Astrocyte (in vitro differentiated cells and primary cell): ENCODE data around the gene PTPRN2. TPM values are rescaled to one million over a fixed set of nuclear protein-coding genes. Genes with fewer than 3 reads are reported as not detected.

ENCODE experiments used
- DNase-seq: peaks from one replicate; pipeline ENCODE4 v3.0.0-alpha.2; 2010; ENCODE audit warnings: low read depth
- FAIRE-seq: peaks from 2 replicates; lab custom pipeline; 2011; peaks lifted over from hg19 to GRCh38; lab: Jason Lieb, UNC
- H2AFZ ChIP-seq: 2 replicates; pipeline ENCODE4 v1.6.0; 2012; ENCODE audit warnings: low read depth, low read length, inconsistent platforms
- H3K27ac ChIP-seq: 2 replicates; pipeline ENCODE4 v1.5.1; 2011; ENCODE audit warnings: low read depth, low read length, inconsistent platforms
- H3K27me3 ChIP-seq: 2 replicates; pipeline ENCODE4 v1.6.0; 2011; ENCODE audit warnings: low read length, inconsistent platforms; ENCODE audit not compliant: insufficient read depth
- H3K36me3 ChIP-seq: 2 replicates; pipeline ENCODE4 v1.5.1; 2011; ENCODE audit warnings: low read length, inconsistent platforms; ENCODE audit not compliant: insufficient read depth
- H3K4me1 ChIP-seq: 2 replicates; pipeline ENCODE4 v1.5.1; 2011; ENCODE audit warnings: low read length, inconsistent platforms; ENCODE audit not compliant: insufficient read depth
- H3K4me2 ChIP-seq: 2 replicates; pipeline ENCODE4 v1.6.0; 2012; ENCODE audit warnings: low read length, inconsistent platforms
- H3K4me3 ChIP-seq: 2 replicates; pipeline ENCODE4 v1.5.1; 2011; ENCODE audit warnings: low read depth, mild to moderate bottlenecking, low read length, inconsistent platforms; ENCODE audit not compliant: insufficient read depth
- H3K79me2 ChIP-seq: 2 replicates; pipeline ENCODE4 v1.6.0; 2012; ENCODE audit warnings: mild to moderate bottlenecking, low read length, inconsistent platforms; ENCODE audit not compliant: insufficient read depth
- H3K9ac ChIP-seq: 2 replicates; pipeline ENCODE4 v1.6.0; 2012; ENCODE audit warnings: mild to moderate bottlenecking, low read length, inconsistent platforms
- H3K9me3 ChIP-seq: 2 replicates; pipeline ENCODE4 v1.5.1; 2012; ENCODE audit warnings: low read depth, mild to moderate bottlenecking, low read length, inconsistent platforms; ENCODE audit not compliant: insufficient read depth
- H4K20me1 ChIP-seq: 2 replicates; pipeline ENCODE4 v1.6.0; 2012; ENCODE audit warnings: low read length, inconsistent platforms; ENCODE audit not compliant: insufficient read depth
- H3K27ac Mint-ChIP-seq: one replicate; pipeline ENCODE4 v1.8.0; 2021; ENCODE audit warnings: mild to moderate bottlenecking, mixed read lengths; ENCODE audit not compliant: unreplicated experiment
- H3K27me3 Mint-ChIP-seq: one replicate; pipeline ENCODE4 v1.8.0; 2021; ENCODE audit warnings: low read depth, mixed read lengths; ENCODE audit not compliant: unreplicated experiment
- H3K36me3 Mint-ChIP-seq: one replicate; pipeline ENCODE4 v1.8.0; 2021; ENCODE audit warnings: low read depth, mixed read lengths; ENCODE audit not compliant: unreplicated experiment
- H3K4me1 Mint-ChIP-seq: one replicate; pipeline ENCODE4 v1.8.0; 2021; ENCODE audit warnings: low read depth, mixed read lengths; ENCODE audit not compliant: unreplicated experiment
- H3K4me3 Mint-ChIP-seq: one replicate; pipeline ENCODE4 v1.8.0; 2021; ENCODE audit warnings: mild to moderate bottlenecking, moderate library complexity, mixed read lengths; ENCODE audit not compliant: unreplicated experiment
- H3K9me3 Mint-ChIP-seq: one replicate; pipeline ENCODE4 v1.8.0; 2021; ENCODE audit warnings: mild to moderate bottlenecking, mixed read lengths; ENCODE audit not compliant: unreplicated experiment
- CTCF ChIP-seq: IDR thresholded peaks from 2 replicates; pipeline ENCODE4 v1.5.1; 2011; ENCODE audit warnings: low read depth, mild to moderate bottlenecking, inconsistent platforms, low read length, moderate library complexity; ENCODE audit not compliant: insufficient read depth
- EZH2 ChIP-seq: IDR thresholded peaks from 2 replicates; pipeline ENCODE4 v1.6.1; 2012; ENCODE audit warnings: mild to moderate bottlenecking, low read length, inconsistent platforms; ENCODE audit not compliant: insufficient read depth
- total RNA-seq: library from RNA; stranded (reverse); gene quantifications from 2 replicates; pipeline ENCODE4 v1.2.1, GENCODE V29; 2021

The PTPRN2 gene
- total RNA-seq, 1 donor from 2014 or later: 0.09 TPM

GRCh38 chr7:157498657-157499056, 1089.0 kb downstream of the PTPRN2 start:
- no peak for DNase-seq
- no peak overlapping the region for H3K4me3 Mint-ChIP-seq
- H3K4me1 ChIP-seq: no peaks in the 10 kb centered on the region
- no peak overlapping the region for H3K9ac ChIP-seq
- H3K79me2 ChIP-seq: no peaks in the 10 kb centered on the region
- H3K36me3 ChIP-seq: no peaks in the 10 kb centered on the region
- H3K36me3 Mint-ChIP-seq: no peaks in the 10 kb centered on the region
- no peaks in the 10 kb centered on the region for H4K20me1 ChIP-seq
- no peak overlapping the region for H3K27ac ChIP-seq
- H3K4me3 ChIP-seq: no peak overlapping the region
- no peaks in the 10 kb centered on the region for H3K27me3 ChIP-seq
- no peak for FAIRE-seq
- no peaks in the 10 kb centered on the region for H3K27me3 Mint-ChIP-seq
- H3K9me3 ChIP-seq: peaks cover 4% of the 10 kb centered on the region
- TF ChIP-seq EZH2 (no peak), CTCF (no peak)
- H3K9me3 Mint-ChIP-seq: peaks cover 38% of the 10 kb centered on the region
- no peak overlapping the region for H2AFZ ChIP-seq
- H3K4me2 ChIP-seq: no peak overlapping the region
- no peaks in the 10 kb centered on the region for H3K4me1 Mint-ChIP-seq
- no peak overlapping the region for H3K27ac Mint-ChIP-seq

- Histone ChIP-seq H3K4me2 (no peak overlapping the region), H3K36me3 (no peaks in the 10 kb centered on the region), H3K27ac (no peak overlapping the region), H4K20me1 (no peaks in the 10 kb centered on the region), H3K9me3 (peaks cover 4% of the 10 kb centered on the region), H3K4me1 (no peaks in the 10 kb centered on the region), H3K79me2 (no peaks in the 10 kb centered on the region), H3K9ac (no peak overlapping the region), H2AFZ (no peak overlapping the region), H3K27me3 (no peaks in the 10 kb centered on the region), H3K4me3 (no peak overlapping the region)
- Mint-ChIP-seq H3K27me3 (no peaks in the 10 kb centered on the region), H3K4me3 (no peak overlapping the region), H3K9me3 (peaks cover 36% of the 10 kb centered on the region), H3K36me3 (no peaks in the 10 kb centered on the region), H3K27ac (no peak overlapping the region), H3K4me1 (no peaks in the 10 kb centered on the region)
- no peak for FAIRE-seq
- no peak for TF ChIP-seq EZH2
- TF ChIP-seq CTCF: no peak
- DNase-seq: no peak
These were observed 1089.6 kb downstream of the PTPRN2 start for GRCh38 chr7:157497744-157498651.

- Histone ChIP-seq H2AFZ (no peak overlapping the region), H3K4me3 (no peak overlapping the region), H4K20me1 (no peaks in the 10 kb centered on the region), H3K27ac (no peak overlapping the region), H3K79me2 (no peaks in the 10 kb centered on the region), H3K36me3 (no peaks in the 10 kb centered on the region), H3K27me3 (no peaks in the 10 kb centered on the region), H3K4me2 (no peak overlapping the region), H3K4me1 (no peaks in the 10 kb centered on the region), H3K9me3 (no peaks in the 10 kb centered on the region), H3K9ac (no peak overlapping the region)
- no peaks in the 10 kb centered on the region for H3K27me3 Mint-ChIP-seq
- H3K36me3 Mint-ChIP-seq: no peaks in the 10 kb centered on the region
- no peak overlapping the region for H3K4me3 Mint-ChIP-seq
- peaks cover 33% of the 10 kb centered on the region for H3K9me3 Mint-ChIP-seq
- FAIRE-seq (no peak), DNase-seq (no peak)
- no peaks in the 10 kb centered on the region for H3K4me1 Mint-ChIP-seq
- no peak for TF ChIP-seq CTCF
- H3K27ac Mint-ChIP-seq: no peak overlapping the region
These were observed 1090.3 kb downstream of the PTPRN2 start for GRCh38 chr7:157497367-157497743.
